B cell (primary cell): ENCODE data around the gene RELB. TPM values are rescaled to one million over a fixed set of nuclear protein-coding genes. Genes with fewer than 3 reads are reported as not detected.

ENCODE experiments used
- ATAC-seq: fragments of 200-7000 bp; cut with Tn5 transposase; one replicate; pipeline ENCODE4 v1.10.0; 2021; ENCODE audit warnings: low read depth, mild to moderate bottlenecking, moderate number of reproducible peaks, moderate library complexity
- CTCF ChIA-PET: fragments of 350-600 bp; sonication (Branson Sonifier 250); formaldehyde crosslinking; loops from one replicate; lab custom pipeline; 2021; ENCODE audit warnings: antibody characterized with exemption, inconsistent platforms; lab: Charles Lee
- POLR2A ChIA-PET: fragments of 350-600 bp; sonication (Branson Sonifier 250); formaldehyde crosslinking; loops from one replicate; lab custom pipeline; 2021; ENCODE audit warnings: antibody characterized with exemption; lab: Charles Lee
- DNase-seq: peaks from one replicate; pipeline ENCODE4 v3.0.0; 2013
- H2AFZ ChIP-seq: 2 replicates; pipeline ENCODE4 v1.6.1; 2012; ENCODE audit warnings: mild to moderate bottlenecking, low read depth, low read length; ENCODE audit not compliant: insufficient read depth, poor library complexity, severe bottlenecking
- H3K27ac ChIP-seq, 2 donors: 1 replicate in 1 of 2; 2 replicates in 1 of 2; pipeline ENCODE4 v1.5.1; 2012 to 2013; ENCODE audit warnings: low read length in 2 of 2, mild to moderate bottlenecking in 2 of 2, moderate library complexity in 1 of 2
- H3K27me3 ChIP-seq, 4 experiments: fragments of 200-600 bp in 1 of 4; sonication (generic) in 1 of 4; replicated peaks in 1 of 4; 1 replicate in 2 of 4; 2 replicates in 2 of 4; pipeline versions ENCODE4 v1.6.1 to v1.7.0; 2013 to 2016; ENCODE audit warnings: low read length in 3 of 4, mild to moderate bottlenecking in 2 of 4, mixed read lengths in 1 of 4, moderate library complexity in 1 of 4; ENCODE audit not compliant: insufficient read depth in 4 of 4, control insufficient read depth in 3 of 4; ENCODE audit errors: control extremely low read depth in 1 of 4
- H3K36me3 ChIP-seq, 2 experiments: replicated peaks in 1 of 2; 1 replicate in 1 of 2; 2 replicates in 1 of 2; pipeline versions ENCODE4 v1.6.1 to v1.7.1; 2013; ENCODE audit warnings: low read length in 1 of 2; ENCODE audit not compliant: insufficient read depth in 2 of 2, control insufficient read depth in 1 of 2; ENCODE audit errors: control extremely low read depth in 1 of 2, extremely low read depth in 1 of 2
- H3K4me1 ChIP-seq, 2 donors: fragments of 200-600 bp in 1 of 2; sonication (generic) in 1 of 2; 1 replicate in 1 of 2; 2 replicates in 1 of 2; pipeline versions ENCODE4 v1.5.1 to v1.6.1; 2013 to 2017; ENCODE audit warnings: low read length in 2 of 2; ENCODE audit not compliant: control insufficient read depth in 2 of 2, insufficient read depth in 2 of 2
- H3K4me2 ChIP-seq: replicated peaks from 2 replicates; pipeline ENCODE3; 2012; ENCODE audit warnings: mild to moderate bottlenecking, low read depth, low read length; ENCODE audit not compliant: poor library complexity, severe bottlenecking
- H3K4me3 ChIP-seq, 5 experiments: fragments of 200-600 bp in 1 of 5; sonication (generic) in 1 of 5; 1 replicate in 3 of 5; 2 replicates in 2 of 5; pipeline versions ENCODE4 v1.5.1 to v1.7.0; 2011 to 2016; ENCODE audit warnings: low read length in 4 of 5, mild to moderate bottlenecking in 4 of 5, low read depth in 2 of 5, control low read depth in 1 of 5, moderate library complexity in 1 of 5; ENCODE audit not compliant: insufficient read depth in 1 of 5; ENCODE audit errors: control extremely low read depth in 1 of 5, extremely low read depth in 1 of 5
- H3K79me2 ChIP-seq: fragments of 200-600 bp; sonication (generic); one replicate; pipeline ENCODE4 v1.6.0; 2016; ENCODE audit warnings: low read length; ENCODE audit not compliant: control insufficient read depth, insufficient read depth
- H3K9ac ChIP-seq: fragments of 200-600 bp; sonication (generic); 2 replicates; pipeline ENCODE4 v1.6.1; 2017; ENCODE audit warnings: mild to moderate bottlenecking, low read length, moderate library complexity
- H3K9me3 ChIP-seq, 3 donors: one replicate each; pipeline versions ENCODE4 v1.6.1 to v1.7.1; 2013; ENCODE audit warnings: low read length in 2 of 3; ENCODE audit not compliant: control insufficient read depth in 2 of 3, insufficient read depth in 1 of 3; ENCODE audit errors: control extremely low read depth in 1 of 3
- H4K20me1 ChIP-seq: 2 replicates; pipeline ENCODE4 v1.6.0; 2012; ENCODE audit warnings: mild to moderate bottlenecking, low read length; ENCODE audit not compliant: insufficient read depth, control insufficient read depth, poor library complexity, severe bottlenecking
- H3K27ac Mint-ChIP-seq: one replicate; pipeline ENCODE4 v1.8.0; 2021; ENCODE audit warnings: mixed read lengths
- H3K27me3 Mint-ChIP-seq: one replicate; pipeline ENCODE4 v1.8.0; 2021; ENCODE audit warnings: mixed read lengths
- H3K4me1 Mint-ChIP-seq: one replicate; pipeline ENCODE4 v1.8.0; 2021; ENCODE audit warnings: mixed read lengths
- H3K4me3 Mint-ChIP-seq: one replicate; pipeline ENCODE4 v1.8.0; 2021; ENCODE audit warnings: mixed read lengths
- H3K9me3 Mint-ChIP-seq: one replicate; pipeline ENCODE4 v1.8.0; 2022; ENCODE audit warnings: mixed read lengths; ENCODE audit not compliant: insufficient read depth
- CTCF ChIP-seq: fragments of 200-600 bp; IDR thresholded peaks from one replicate; pipeline ENCODE4 v1.8.0; 2022; ENCODE audit warnings: antibody characterized with exemption, mild to moderate bottlenecking
- EZH2 ChIP-seq: IDR thresholded peaks from 2 replicates; pipeline ENCODE4 v1.6.1; 2012; ENCODE audit warnings: borderline replicate concordance, low read depth, mild to moderate bottlenecking, moderate library complexity, low read length; ENCODE audit not compliant: insufficient read depth, poor library complexity, severe bottlenecking
- WGBS: methylation state at CpG from one replicate; pipeline ENCODE4 v1.1.5; 2013; ENCODE audit warnings: missing lambda C conversion rate; ENCODE audit not compliant: insufficient coverage; 5-methylcytosine and 5-hydroxymethylcytosine counted together
- intact Hi-C: fragments of 100-400 bp; cut with micrococcal nuclease; formaldehyde crosslinking; loops from one replicate; pipeline ENCODE4 v1.10.0; 2022
- polyA plus RNA-seq: library from polyadenylated mRNA; depleted of rRNA; stranded (reverse); fragments of >200 nt; gene quantifications from 2 replicates; pipeline ENCODE4 v1.2.3, GENCODE V29; 2012
- total RNA-seq, 2 donors: library from RNA; stranded (reverse); fragments of 120-200 nt in 1 of 2; gene quantifications; 1 replicate in 1 of 2; 2 replicates in 1 of 2; pipeline versions ENCODE4 v1.2.3 to v1.2.4, GENCODE V29; 2013 to 2022

The RELB gene
- total and polyA plus RNA-seq, 2 donors (not counting 1 experiment from before 2014, with no cell fraction given) = 63.8 to 106 TPM

GRCh38 chr19:44986389-44986788 lies 14.9 kb upstream of the RELB start:
- H3K9me3 Mint-ChIP-seq = no peaks in the 10 kb centered on the region
- DNase-seq (no peak), ATAC-seq (no peak)
- H4K20me1 ChIP-seq = no peaks in the 10 kb centered on the region
- intact Hi-C loops = no loop called here
- no peak overlapping the region for H3K27ac ChIP-seq
- no peak overlapping the region for H2AFZ ChIP-seq
- peaks cover 4% of the 10 kb centered on the region for H3K4me1 Mint-ChIP-seq
- ChIA-PET POLR2A (no interaction called here), CTCF (interaction anchor here (1.2 to 6.0 kb wide), 3 partner anchors 34 to 297 kb away, joined by 3 to 97 read pairs (median 3); no protein-coding TSS in a partner anchor)
- no peaks in the 10 kb centered on the region for H3K4me1 ChIP-seq
- H3K9me3 ChIP-seq = no peaks in the 10 kb centered on the region
- H3K27ac Mint-ChIP-seq = no peak overlapping the region
- H3K36me3 ChIP-seq = peaks cover 0 to 72% of the 10 kb centered on the region in 2 experiments
- no peaks in the 10 kb centered on the region for H3K27me3 ChIP-seq
- no peak overlapping the region for H3K4me3 ChIP-seq
- no peak overlapping the region for H3K9ac ChIP-seq
- 100% methylated on average over 3 of the region's 7 CpGs for WGBS
- no peaks in the 10 kb centered on the region for H3K27me3 Mint-ChIP-seq
- H3K4me2 ChIP-seq = no peak overlapping the region
- peaks cover 3% of the 10 kb centered on the region for H3K79me2 ChIP-seq
- no peak overlapping the region for H3K4me3 Mint-ChIP-seq
- TF ChIP-seq EZH2 (no peak), CTCF (no peak)

- Histone ChIP-seq H3K9ac (no peak overlapping the region), H3K27me3 (no peaks in the 10 kb centered on the region), H3K9me3 (no peaks in the 10 kb centered on the region), H3K4me3 (no peak overlapping the region), H2AFZ (no peak overlapping the region), H3K4me2 (no peak overlapping the region), H4K20me1 (no peaks in the 10 kb centered on the region), H3K4me1 (no peaks in the 10 kb centered on the region), H3K27ac (no peak overlapping the region), H3K36me3 (peaks cover 0 to 74% of the 10 kb centered on the region in 2 experiments), H3K79me2 (peaks cover 3% of the 10 kb centered on the region)
- DNase-seq = no peak
- Mint-ChIP-seq H3K9me3 (no peaks in the 10 kb centered on the region), H3K27me3 (no peaks in the 10 kb centered on the region), H3K4me3 (no peak overlapping the region), H3K27ac (no peak overlapping the region), H3K4me1 (peaks cover 4% of the 10 kb centered on the region)
- POLR2A ChIA-PET = no interaction called here
- intact Hi-C loops = no loop called here
- WGBS = 88% methylated on average over 20 of the region's 20 CpGs
- ATAC-seq = no peak
- CTCF ChIA-PET = interaction anchor here (1.4 to 6.0 kb wide), 2 partner anchors 35 to 73 kb away, joined by 3 to 97 read pairs; no protein-coding TSS in a partner anchor
- no peak for TF ChIP-seq CTCF
- TF ChIP-seq EZH2 = no peak
Measured at GRCh38 chr19:44987148-44987675, 14.1 kb upstream of the RELB start.
